A673 (cell line): ENCODE measurements around the gene MYO5B.

ENCODE experiments used
- EZH2 ChIP-seq: fragments of 200-600 bp; sonication (generic); IDR thresholded peaks from 2 replicates; pipeline ENCODE4 v1.6.1; 2017; ENCODE audit warnings: borderline replicate concordance, low read depth, mild to moderate bottlenecking, mixed read lengths, antibody characterized with exemption, low read length; ENCODE audit not compliant: poor library complexity, severe bottlenecking
- TF ChIP-seq, protein P1 (sequence below): fragments of 300-800, 200-600 bp; sonication (generic); conservative IDR thresholded peaks from 2 replicates; pipeline ENCODE4 v1.5.1; 2017; ENCODE audit warnings: low read depth, mild to moderate bottlenecking, antibody characterized with exemption, low read length, moderate library complexity, mixed read lengths

DNA sequence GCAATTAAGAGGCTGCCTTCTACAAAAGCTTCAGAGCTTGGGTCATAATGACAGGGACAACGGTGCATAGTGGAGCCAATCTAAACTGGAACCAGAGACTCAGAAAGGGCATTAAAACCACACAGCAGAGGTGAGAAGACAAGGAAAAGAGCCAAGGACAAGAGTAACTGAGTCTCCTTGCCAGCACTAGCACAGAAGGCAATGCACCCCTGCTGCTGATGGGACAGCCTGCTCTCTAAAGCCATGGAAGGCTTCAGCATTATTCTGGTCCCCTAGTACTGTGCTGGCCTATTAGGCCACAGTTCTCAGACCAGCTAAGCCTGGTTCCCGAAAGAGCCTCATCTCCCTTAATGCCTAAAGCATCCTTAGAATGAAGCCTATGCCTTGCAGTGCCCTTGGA is 15.5 kb downstream of the MYO5B start:
- TF ChIP-seq, protein P1, sequence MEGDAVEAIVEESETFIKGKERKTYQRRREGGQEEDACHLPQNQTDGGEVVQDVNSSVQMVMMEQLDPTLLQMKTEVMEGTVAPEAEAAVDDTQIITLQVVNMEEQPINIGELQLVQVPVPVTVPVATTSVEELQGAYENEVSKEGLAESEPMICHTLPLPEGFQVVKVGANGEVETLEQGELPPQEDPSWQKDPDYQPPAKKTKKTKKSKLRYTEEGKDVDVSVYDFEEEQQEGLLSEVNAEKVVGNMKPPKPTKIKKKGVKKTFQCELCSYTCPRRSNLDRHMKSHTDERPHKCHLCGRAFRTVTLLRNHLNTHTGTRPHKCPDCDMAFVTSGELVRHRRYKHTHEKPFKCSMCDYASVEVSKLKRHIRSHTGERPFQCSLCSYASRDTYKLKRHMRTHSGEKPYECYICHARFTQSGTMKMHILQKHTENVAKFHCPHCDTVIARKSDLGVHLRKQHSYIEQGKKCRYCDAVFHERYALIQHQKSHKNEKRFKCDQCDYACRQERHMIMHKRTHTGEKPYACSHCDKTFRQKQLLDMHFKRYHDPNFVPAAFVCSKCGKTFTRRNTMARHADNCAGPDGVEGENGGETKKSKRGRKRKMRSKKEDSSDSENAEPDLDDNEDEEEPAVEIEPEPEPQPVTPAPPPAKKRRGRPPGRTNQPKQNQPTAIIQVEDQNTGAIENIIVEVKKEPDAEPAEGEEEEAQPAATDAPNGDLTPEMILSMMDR = no peak
- no peak for TF ChIP-seq EZH2
